ENCODE results near the gene MOB2. TPM values are rescaled to one million over a fixed set of nuclear protein-coding genes. Genes with fewer than 3 reads are reported as not detected.

The MOB2 gene
- total and polyA plus RNA-seq, 9 of the 15 experiments (the other 6 are each of a cell fraction or from before 2014, with no cell fraction given), result 0.17 to 36.8 (median 19.2) TPM

- TF ChIP-seq ATF2 (CRISPR knock-in tag; IDR thresholded peaks at IDR 0.05) (no peak), BCLAF1 (IDR thresholded peaks at IDR 0.05; ENCODE audit: borderline replicate concordance in 1 of 2, control insufficient read depth in 1 of 2, low read depth in 2 of 2, low read length in 1 of 2) (no peak), GABPB2 (CRISPR knock-in tag; conservative IDR thresholded peaks at IDR 0.05) (no peak), ZNF24 (IDR thresholded peaks at IDR 0.05) (no peak)
Observed at GRCh38 chr11:1508986-1509385, 22.4 kb upstream of the MOB2 start (continued).

- POLR2A ChIA-PET, result no interaction called here
- no peak overlapping the region for H3K9ac ChIP-seq (ENCODE audit: insufficient read depth in 1 of 2, low read depth in 2 of 2, low read length in 2 of 2)
- no peak overlapping the region for H2AFZ ChIP-seq (ENCODE audit: low read depth, low read length)
- 48% methylated on average over 9 of the region's 15 CpGs for WGBS (ENCODE audit: insufficient coverage, low coverage, missing lambda C conversion rate)
- H3K36me3 ChIP-seq (ENCODE audit: control insufficient read depth, insufficient read depth, low read length), result no peaks in the 10 kb centered on the region
- H3K4me2 ChIP-seq (ENCODE audit: insufficient read depth, low read length), result no peak overlapping the region
- H3K79me2 ChIP-seq (ENCODE audit: control insufficient read depth, insufficient read depth, low read length), result no peaks in the 10 kb centered on the region; the same call in none of the 3 replicates
- DNase-seq (ENCODE audit: extremely low read depth in 1 of 4, low spot score in 3 of 4) (no peak), ATAC-seq (no peak), FAIRE-seq (no peak)
- in situ Hi-C loops (cut with MboI) (no loop called here), intact Hi-C loops (cut with micrococcal nuclease) (no loop called here)
- H3K9me3 ChIP-seq (replicated peaks; ENCODE audit: control insufficient read depth, insufficient read depth, low read depth, low read length), result no peaks in the 10 kb centered on the region
- BruUV-seq (replicated peaks), result no TSS peak
- peaks cover 9 to 35% of the 10 kb centered on the region in 2 experiments for H3K4me1 ChIP-seq (replicated peaks in 1 of 2; ENCODE audit: control insufficient read depth in 2 of 2, insufficient read depth in 2 of 2, low read length in 2 of 2)
- H3K9me1 ChIP-seq (ENCODE audit: control insufficient read depth, insufficient read depth, low read length), result peaks cover 10% of the 10 kb centered on the region
- H4K20me1 ChIP-seq (replicated peaks; ENCODE audit: control insufficient read depth, insufficient read depth, low read length), result peaks cover 55% of the 10 kb centered on the region
- CTCF ChIA-PET (ENCODE audit: low intra/inter-chr PET ratio), result no interaction called here
- no peak overlapping the region for H3K4me3 ChIP-seq
- H3K27me3 ChIP-seq (ENCODE audit: control insufficient read depth in 2 of 2, insufficient read depth in 2 of 2, low read length in 2 of 2), result no peaks in the 10 kb centered on the region
- H3K27ac ChIP-seq (ENCODE audit: extremely low read depth, low read depth, low read length), result no peak overlapping the region
- TF ChIP-seq ELF1 (tag; IDR thresholded peaks at IDR 0.05) (no peak), MCM2 (IDR thresholded peaks at IDR 0.05; ENCODE audit: low read depth) (no peak), POLR2AphosphoS5 (IDR thresholded peaks at IDR 0.05; ENCODE audit: control insufficient read depth, insufficient read depth, low read depth, low read length) (no peak), SNAPC5 (CRISPR knock-in tag; IDR thresholded peaks at IDR 0.05) (no peak), HNRNPK (IDR thresholded peaks at IDR 0.05; ENCODE audit: low read depth, low read length, poor library complexity, severe bottlenecking) (no peak), KLF16 (IDR thresholded peaks at IDR 0.05) (no peak), CBFB (CRISPR knock-in tag; IDR thresholded peaks at IDR 0.05) (no peak), THAP7 (CRISPR knock-in tag; IDR thresholded peaks at IDR 0.05) (no peak), ZNF75A (CRISPR knock-in tag; IDR thresholded peaks at IDR 0.05) (no peak), TOE1 (IDR thresholded peaks at IDR 0.05; ENCODE audit: borderline replicate concordance) (no peak), TOE1 (CRISPR knock-in tag; IDR thresholded peaks at IDR 0.05; ENCODE audit: borderline replicate concordance, low read depth) (no peak), POLR2G (IDR thresholded peaks at IDR 0.05; ENCODE audit: low read depth, low read length) (no peak), ZNF764 (CRISPR knock-in tag; IDR thresholded peaks at IDR 0.05; ENCODE audit: low read depth) (no peak)
Observed at GRCh38 chr11:1508491-1508891, 21.9 kb upstream of the MOB2 start.
